ENCODE data around the gene AOPEP. TPM values are rescaled to one million over a fixed set of nuclear protein-coding genes. Genes with fewer than 3 reads are reported as not detected.

The AOPEP gene
- total RNA-seq, 2 donors from 2014 or later: 11.7 to 27.3 TPM

- DNase-seq (ENCODE audit: low spot score) (no peak), ATAC-seq (no peak)
- Mint-ChIP-seq H3K4me3 (no peak overlapping the region), H3K4me1 (ENCODE audit: low read depth in 2 of 2) (peaks cover 6 to 7% of the 10 kb centered on the region in 2 donors), H3K27me3 (no peaks in the 10 kb centered on the region), H3K27ac (no peak overlapping the region), H3K36me3 (peaks cover 9% of the 10 kb centered on the region), H3K9me3 (no peaks in the 10 kb centered on the region)
Measured at GRCh38 chr9:94809778-94810177, 83.3 kb downstream of the AOPEP start.

DNA sequence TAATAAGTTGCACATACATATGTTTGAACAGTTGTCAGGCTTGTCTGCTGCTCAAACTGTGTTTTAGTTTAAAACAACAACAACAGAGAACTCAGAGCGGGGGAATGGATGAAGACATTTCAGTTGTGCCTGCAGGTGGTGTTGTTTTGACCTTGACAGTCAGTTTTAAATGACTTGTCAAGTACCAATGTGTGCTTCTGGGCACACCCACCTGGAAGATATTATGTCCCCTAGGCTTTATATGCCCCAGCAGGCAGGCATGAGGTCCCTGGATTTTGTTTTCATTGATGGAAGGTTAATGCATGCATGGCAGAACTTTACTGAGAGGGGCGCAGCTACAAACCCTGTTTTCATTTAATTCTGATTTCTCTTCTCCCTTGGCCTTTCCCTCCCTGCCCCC, 84.6 kb downstream of the AOPEP start:
- Mint-ChIP-seq H3K9me3 (no peaks in the 10 kb centered on the region), H3K4me1 (ENCODE audit: low read depth in 2 of 2) (peaks cover 6 to 7% of the 10 kb centered on the region in 2 donors), H3K27ac (no peak overlapping the region), H3K36me3 (peaks cover 7% of the 10 kb centered on the region), H3K4me3 (no peak overlapping the region), H3K27me3 (no peaks in the 10 kb centered on the region)
- DNase-seq (ENCODE audit: low spot score): no peak
- no peak for ATAC-seq

DNA sequence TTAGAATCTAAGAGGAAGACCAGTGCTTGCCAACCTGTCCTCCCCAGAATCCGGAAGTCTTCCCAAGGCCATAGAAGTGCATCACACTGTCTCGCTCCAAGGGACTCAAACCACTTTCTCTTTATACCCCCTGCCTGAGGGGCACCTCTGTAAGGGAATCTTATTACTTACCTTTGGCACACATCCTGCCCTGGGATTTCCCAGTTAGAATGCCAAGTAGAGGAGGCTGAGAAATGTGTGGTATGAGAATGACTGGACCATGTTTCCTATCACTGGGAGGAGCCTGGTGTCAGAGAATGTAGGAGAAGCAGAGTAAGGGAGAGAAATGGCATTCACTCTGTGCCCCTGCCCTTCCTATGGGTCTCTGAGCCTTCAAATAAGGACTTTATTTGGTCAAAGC, 85.8 kb downstream of the AOPEP start:
- no peak for DNase-seq (ENCODE audit: low spot score)
- Mint-ChIP-seq H3K36me3 (no peaks in the 10 kb centered on the region), H3K4me1 (ENCODE audit: low read depth in 2 of 2) (peaks cover 0 to 7% of the 10 kb centered on the region in 2 donors), H3K27ac (no peak overlapping the region), H3K9me3 (no peaks in the 10 kb centered on the region), H3K27me3 (no peaks in the 10 kb centered on the region), H3K4me3 (no peak overlapping the region)
- ATAC-seq: peak in 1 of 2 donors; percentile 62

GRCh38 chr9:94813379-94813778, 86.9 kb downstream of the AOPEP start:
- Mint-ChIP-seq H3K27ac (no peak overlapping the region), H3K36me3 (no peaks in the 10 kb centered on the region), H3K4me1 (ENCODE audit: low read depth in 2 of 2) (peaks cover 0 to 7% of the 10 kb centered on the region in 2 donors), H3K27me3 (no peaks in the 10 kb centered on the region), H3K9me3 (no peaks in the 10 kb centered on the region), H3K4me3 (no peak overlapping the region)
- DNase-seq (ENCODE audit: low spot score) (no peak), ATAC-seq (no peak)

DNA sequence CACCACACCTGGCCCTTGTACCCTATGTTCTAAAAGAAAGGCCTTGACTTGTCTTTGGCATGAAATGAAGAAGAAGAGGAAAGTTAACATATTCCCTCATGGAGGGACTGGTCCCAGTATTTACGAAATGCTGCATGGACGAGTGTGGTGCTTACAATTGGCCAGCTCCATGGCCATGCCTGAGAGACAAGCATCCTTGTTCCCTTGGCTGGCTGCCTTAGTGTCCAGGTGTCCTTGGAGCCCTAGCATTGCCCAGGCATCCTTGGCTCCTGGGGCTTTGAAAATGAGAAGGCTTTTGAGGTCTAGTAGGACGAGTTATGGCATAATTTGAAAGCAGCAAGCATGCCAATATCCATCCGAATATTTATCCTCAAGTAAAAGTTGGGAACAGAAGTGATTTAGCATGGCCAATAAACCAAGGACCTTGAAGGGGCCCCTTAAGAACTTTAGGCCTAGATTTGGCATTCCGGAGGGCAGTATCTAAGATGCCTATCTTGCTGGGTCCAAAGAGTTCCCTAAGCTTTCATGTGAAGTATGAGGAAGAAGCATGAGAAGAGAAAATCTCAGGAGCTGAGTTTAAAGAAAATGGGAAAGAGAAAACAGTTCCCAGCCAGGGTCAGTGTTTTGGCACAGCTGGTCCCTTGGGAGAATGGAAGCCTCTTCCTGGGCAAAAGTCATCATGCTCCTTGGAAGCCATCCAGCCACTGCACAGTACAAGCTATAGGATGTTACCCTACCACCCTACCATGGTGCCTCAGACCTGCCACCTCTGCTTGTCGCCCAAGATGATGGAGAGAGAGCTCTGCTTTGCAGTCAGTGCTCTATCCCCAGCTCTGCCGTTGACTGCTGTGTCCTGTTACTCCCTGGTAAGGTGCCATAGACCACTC, 91.0 kb downstream of the AOPEP start:
- Mint-ChIP-seq H3K27ac (no peak overlapping the region), H3K36me3 (no peaks in the 10 kb centered on the region), H3K27me3 (no peaks in the 10 kb centered on the region), H3K9me3 (no peaks in the 10 kb centered on the region), H3K4me3 (no peak overlapping the region), H3K4me1 (ENCODE audit: low read depth in 2 of 2) (peaks cover 6% of the 10 kb centered on the region in 2 donors)
- peak in 1 of 2 donors; percentile 6 for ATAC-seq
- DNase-seq (ENCODE audit: low spot score): no peak

DNA sequence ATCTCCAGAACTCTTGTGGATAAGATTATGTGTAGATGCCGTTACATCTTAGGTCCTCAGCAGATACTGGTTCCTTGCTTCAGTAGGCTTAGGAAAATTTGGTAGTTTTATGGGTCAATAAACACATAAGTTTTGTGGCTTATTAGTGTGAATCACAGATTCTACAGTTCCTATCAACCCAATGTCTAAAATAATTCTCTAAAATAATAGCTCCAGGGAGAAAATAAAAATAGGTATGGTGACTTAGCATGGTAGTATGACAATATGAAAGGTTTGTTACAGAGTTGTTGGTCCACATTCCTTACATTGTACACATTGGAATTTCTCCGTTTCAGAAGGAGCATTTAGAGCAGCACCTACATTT, 91.7 kb downstream of the AOPEP start:
- Mint-ChIP-seq H3K27me3 (no peaks in the 10 kb centered on the region), H3K4me1 (ENCODE audit: low read depth in 2 of 2) (peaks cover 4 to 6% of the 10 kb centered on the region in 2 donors), H3K36me3 (no peaks in the 10 kb centered on the region), H3K27ac (no peak overlapping the region), H3K9me3 (no peaks in the 10 kb centered on the region), H3K4me3 (no peak overlapping the region)
- DNase-seq (ENCODE audit: low spot score): no peak
- ATAC-seq: no peak

DNA sequence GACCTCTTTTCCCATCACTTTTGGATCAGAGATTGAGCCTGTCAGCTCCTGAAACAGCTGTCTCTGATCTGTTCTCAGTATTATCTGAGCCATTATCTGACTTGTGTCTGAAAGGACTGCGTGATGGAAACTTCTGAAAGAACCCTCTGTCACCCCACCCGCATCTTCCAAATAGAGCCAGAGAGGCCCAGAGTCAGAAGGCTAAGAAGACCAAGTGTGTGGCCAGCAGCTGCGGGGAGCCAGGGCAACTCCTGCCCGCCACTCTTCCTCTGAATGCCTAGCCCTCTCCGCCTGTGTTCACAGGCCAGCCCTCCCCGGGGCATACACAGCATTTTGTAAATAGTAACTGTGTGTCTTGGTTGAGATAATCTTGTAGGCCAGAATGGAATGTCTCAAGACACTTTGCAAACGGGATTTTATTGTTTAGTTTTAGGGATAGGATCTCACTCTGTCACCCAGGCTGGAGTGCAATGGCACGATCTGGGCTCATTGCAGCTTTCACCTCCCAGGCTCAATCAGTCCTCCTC, 92.7 kb downstream of the AOPEP start:
- ATAC-seq (no peak), DNase-seq (ENCODE audit: low spot score) (no peak)
- Mint-ChIP-seq H3K4me3 (no peak overlapping the region), H3K36me3 (no peaks in the 10 kb centered on the region), H3K27ac (no peak overlapping the region), H3K27me3 (no peaks in the 10 kb centered on the region), H3K4me1 (ENCODE audit: low read depth in 2 of 2) (peaks cover 4 to 6% of the 10 kb centered on the region in 2 donors), H3K9me3 (no peaks in the 10 kb centered on the region)

DNA sequence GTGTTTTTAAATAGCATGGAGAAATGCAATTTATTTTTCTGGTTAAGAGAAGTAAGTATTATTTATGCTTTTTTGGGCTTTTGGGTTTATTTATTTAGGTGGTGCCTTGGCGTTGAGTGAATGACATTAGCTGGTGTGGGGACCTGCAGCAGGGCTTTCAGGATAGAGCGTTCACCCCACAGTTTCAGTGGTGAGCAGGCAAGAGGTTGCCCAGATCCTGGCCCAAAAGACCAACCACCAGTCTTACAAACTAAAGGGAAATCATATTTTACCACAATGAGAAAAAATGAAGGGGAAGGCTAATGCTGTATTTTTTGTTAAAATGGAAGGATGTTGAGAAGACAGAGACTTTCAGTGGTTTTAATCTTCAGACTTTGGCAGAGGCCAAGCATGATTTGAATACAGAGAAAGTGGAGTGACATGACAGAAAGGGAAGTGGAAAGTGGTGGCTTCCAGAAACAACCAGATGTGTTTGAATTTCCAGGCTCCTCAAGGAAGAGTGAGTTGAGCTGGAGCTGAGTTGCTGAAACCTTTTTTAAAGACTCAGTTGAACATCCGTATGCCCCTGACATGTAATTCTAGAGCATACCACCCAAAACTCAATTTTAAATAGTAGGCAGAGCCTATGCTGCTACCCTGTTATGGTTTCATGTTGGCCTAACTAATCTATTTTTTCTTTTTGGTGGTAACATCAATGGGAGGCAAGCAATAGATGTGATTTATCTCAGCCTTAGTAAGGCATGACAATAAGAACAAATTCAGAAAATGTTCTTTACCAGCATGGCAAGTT, 94.8 kb downstream of the AOPEP start:
- DNase-seq (ENCODE audit: low spot score) (no peak), ATAC-seq (no peak)
- Mint-ChIP-seq H3K4me1 (ENCODE audit: low read depth in 2 of 2) (peaks cover 4 to 7% of the 10 kb centered on the region in 2 donors), H3K9me3 (no peaks in the 10 kb centered on the region), H3K27ac (no peak overlapping the region), H3K36me3 (peaks cover under 1% of the 10 kb centered on the region), H3K27me3 (no peaks in the 10 kb centered on the region), H3K4me3 (no peak overlapping the region)

DNA sequence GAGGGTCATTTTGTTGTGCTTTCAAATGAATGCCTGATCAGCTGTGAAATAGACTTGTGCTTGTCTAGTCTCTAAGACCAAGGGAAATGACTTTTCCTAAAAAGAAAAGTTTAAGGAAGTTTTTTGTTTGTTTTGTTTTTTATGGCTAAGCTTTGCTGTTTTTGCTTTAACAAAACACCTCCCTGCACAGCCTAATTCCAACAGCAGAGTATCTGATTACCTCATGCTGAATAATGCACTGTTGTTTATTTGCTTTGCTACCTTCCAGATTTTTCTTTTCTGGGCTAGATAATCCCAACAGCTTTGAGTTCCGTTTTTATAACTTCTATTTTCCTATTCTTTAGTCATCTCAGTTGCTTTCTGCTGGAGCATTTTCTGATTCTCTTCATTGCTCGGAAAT, 95.8 kb downstream of the AOPEP start:
- H3K36me3 Mint-ChIP-seq: peaks cover 6% of the 10 kb centered on the region
- ATAC-seq (no peak), DNase-seq (ENCODE audit: low spot score) (no peak)
- no peak overlapping the region for H3K4me3 Mint-ChIP-seq
- no peaks in the 10 kb centered on the region for H3K27me3 Mint-ChIP-seq
- H3K27ac Mint-ChIP-seq: no peak overlapping the region
- peaks cover 11 to 15% of the 10 kb centered on the region in 2 donors for H3K4me1 Mint-ChIP-seq (ENCODE audit: low read depth in 2 of 2)
- no peaks in the 10 kb centered on the region for H3K9me3 Mint-ChIP-seq

GRCh38 chr9:94823710-94824109, 97.2 kb downstream of the AOPEP start:
- no peaks in the 10 kb centered on the region for H3K27me3 Mint-ChIP-seq
- ATAC-seq: no peak
- DNase-seq (ENCODE audit: low spot score): no peak
- no peak overlapping the region for H3K4me3 Mint-ChIP-seq
- no peak overlapping the region for H3K27ac Mint-ChIP-seq
- H3K4me1 Mint-ChIP-seq (ENCODE audit: low read depth in 2 of 2): peaks cover 15 to 17% of the 10 kb centered on the region in 2 donors
- peaks cover 6% of the 10 kb centered on the region for H3K36me3 Mint-ChIP-seq
- no peaks in the 10 kb centered on the region for H3K9me3 Mint-ChIP-seq

DNA sequence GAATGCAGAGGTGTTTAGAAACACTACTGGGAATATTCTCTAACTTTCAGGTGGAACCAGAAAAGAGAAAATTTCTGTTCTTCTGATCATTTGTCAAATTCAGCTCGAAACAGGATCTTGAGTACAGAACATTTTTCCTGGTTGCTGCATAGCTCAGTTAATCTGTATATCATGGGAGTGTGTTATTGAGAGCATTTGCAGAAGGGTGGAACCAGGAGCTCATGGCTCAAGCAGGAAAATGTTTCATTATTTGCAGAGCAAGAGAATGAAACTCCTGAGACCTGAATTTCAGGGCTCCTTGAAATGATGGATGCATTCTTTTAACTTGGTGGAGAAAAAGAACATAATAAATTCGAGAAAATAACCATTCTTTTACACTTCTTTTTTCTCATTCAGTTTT, 97.9 kb downstream of the AOPEP start:
- H3K4me3 Mint-ChIP-seq: no peak overlapping the region
- H3K27me3 Mint-ChIP-seq: no peaks in the 10 kb centered on the region
- peaks cover 15 to 17% of the 10 kb centered on the region in 2 donors for H3K4me1 Mint-ChIP-seq (ENCODE audit: low read depth in 2 of 2)
- no peak for DNase-seq (ENCODE audit: low spot score)
- no peaks in the 10 kb centered on the region for H3K9me3 Mint-ChIP-seq
- H3K36me3 Mint-ChIP-seq: peaks cover 6% of the 10 kb centered on the region
- H3K27ac Mint-ChIP-seq: no peak overlapping the region
- no peak for ATAC-seq

DNA sequence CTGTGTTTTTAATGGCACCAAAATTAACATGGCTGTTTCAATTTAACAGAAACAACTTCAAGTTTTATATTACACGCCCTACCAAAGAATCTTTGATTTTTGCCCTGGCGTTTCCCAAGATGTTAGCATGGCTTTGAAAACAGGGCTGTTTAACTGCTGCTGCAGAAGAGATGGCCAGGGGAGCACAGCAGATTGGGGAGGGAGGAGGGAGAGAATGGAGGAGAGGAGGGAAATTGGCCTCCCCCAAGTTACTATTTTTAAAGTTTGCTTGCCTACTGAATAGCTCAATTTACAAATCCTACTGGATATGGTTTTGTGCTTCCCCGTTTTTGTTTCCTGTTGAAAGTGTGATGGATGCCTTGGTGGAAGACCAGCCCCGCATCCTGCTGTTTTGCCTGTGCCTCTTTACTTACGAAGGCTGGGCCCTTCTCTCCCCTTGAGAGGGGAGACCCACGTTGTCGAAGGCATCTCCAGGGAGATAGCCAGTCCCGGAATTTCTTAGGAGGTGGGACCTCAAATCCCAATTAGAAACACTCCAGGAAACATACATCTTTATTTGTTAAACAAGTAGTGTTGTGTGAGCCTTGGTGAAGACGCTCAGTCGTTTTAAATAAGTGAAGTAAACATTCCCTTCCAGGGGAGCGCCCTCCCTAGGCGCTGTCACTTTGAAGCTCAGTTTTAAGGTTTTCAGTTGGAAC, 98.6 kb downstream of the AOPEP start:
- DNase-seq (ENCODE audit: low spot score) (no peak), ATAC-seq (no peak)
- no peak overlapping the region for H3K27ac Mint-ChIP-seq
- no peaks in the 10 kb centered on the region for H3K27me3 Mint-ChIP-seq
- no peaks in the 10 kb centered on the region for H3K9me3 Mint-ChIP-seq
- no peak overlapping the region for H3K4me3 Mint-ChIP-seq
- peaks cover 6% of the 10 kb centered on the region for H3K36me3 Mint-ChIP-seq
- H3K4me1 Mint-ChIP-seq (ENCODE audit: low read depth in 2 of 2): peaks cover 17 to 21% of the 10 kb centered on the region in 2 donors

GRCh38 chr9:94825611-94825958, 99.1 kb downstream of the AOPEP start:
- Mint-ChIP-seq H3K27ac (no peak overlapping the region), H3K4me1 (ENCODE audit: low read depth in 2 of 2) (peaks cover 22 to 25% of the 10 kb centered on the region in 2 donors), H3K27me3 (no peaks in the 10 kb centered on the region), H3K36me3 (peaks cover 6% of the 10 kb centered on the region), H3K9me3 (no peaks in the 10 kb centered on the region), H3K4me3 (no peak overlapping the region)
- no peak for ATAC-seq
- no peak for DNase-seq (ENCODE audit: low spot score)

All from natural killer cell treated with Interleukin-12 subunit alpha and Interleukin-12 subunit beta and Interleukin-15 and Interleukin-18, amount 100 ng/mL, for 72 hours (primary cell).